ENCODE measurements around the gene S1PR5. TPM values are rescaled to one million over a fixed set of nuclear protein-coding genes. Genes with fewer than 3 reads are reported as not detected.

The S1PR5 gene
- total and polyA plus RNA-seq, 2 of the 8 experiments (the other 6 are each of a cell fraction or from before 2014, with no cell fraction given) = 2.4 to 8.6 TPM

- H3K9ac ChIP-seq (replicated peaks in 1 of 4; ENCODE audit: extremely low read depth in 1 of 4, low read depth in 3 of 4, low read length in 3 of 4) = no peak overlapping the region
- no peaks in the 10 kb centered on the region for H3K9me3 ChIP-seq (ENCODE audit: insufficient read depth in 2 of 2, low read depth in 1 of 2, low read length in 1 of 2)
- no peaks in the 10 kb centered on the region for H3K79me1 ChIP-seq (ENCODE audit: low read depth, low read length)
- H3K23me2 ChIP-seq (ENCODE audit: low read depth, low read length) = no peaks in the 10 kb centered on the region; the same call in 1 of the 2 replicates
- H2BK20ac ChIP-seq (ENCODE audit: low read length) = no peak overlapping the region
- no peak overlapping the region for H2AK5ac ChIP-seq (ENCODE audit: low read depth, low read length)
- no peaks in the 10 kb centered on the region for H4K20me1 ChIP-seq (replicated peaks in 1 of 2; ENCODE audit: control insufficient read depth in 1 of 2, insufficient read depth in 2 of 2, low read length in 2 of 2)
- no peak for FAIRE-seq
- TF ChIP-seq TEAD4 (IDR thresholded peaks at IDR 0.05; ENCODE audit: low read depth, low read length) (no peak), BCL11A (IDR thresholded peaks at IDR 0.05; ENCODE audit: low read depth in 2 of 2, low read length in 2 of 2) (no peak), EZH2 (IDR thresholded peaks at IDR 0.05; ENCODE audit: low read depth, low read length, severe bottlenecking) (no peak), GABPA (IDR thresholded peaks at IDR 0.05; ENCODE audit: borderline replicate concordance, insufficient read depth, low read length) (no peak)
- no peak overlapping the region for H3K4me2 ChIP-seq (ENCODE audit: insufficient read depth in 1 of 2, low read depth in 2 of 2, low read length in 2 of 2)
- H3K18ac ChIP-seq (ENCODE audit: extremely low read depth, low read length) = no peak overlapping the region
- no peak overlapping the region for H2BK120ac ChIP-seq (replicated peaks; ENCODE audit: low read depth, low read length)
- H3K23ac ChIP-seq (ENCODE audit: insufficient read length) = no peak overlapping the region
- H2AFZ ChIP-seq (ENCODE audit: low read length) = no peak overlapping the region
- H2BK15ac ChIP-seq (ENCODE audit: low read length) = no peak overlapping the region
- H3K79me2 ChIP-seq (ENCODE audit: control insufficient read depth in 1 of 2, insufficient read depth in 2 of 2, low read length in 2 of 2) = no peaks in the 10 kb centered on the region
- no peak overlapping the region for H3K56ac ChIP-seq (replicated peaks; ENCODE audit: insufficient read length, low read depth, low read length)
- no peak overlapping the region for H2BK5ac ChIP-seq (ENCODE audit: low read depth, low read length)
- H3K4me1 ChIP-seq (replicated peaks in 1 of 4; ENCODE audit: control insufficient read depth in 3 of 4, insufficient read depth in 4 of 4, low read length in 3 of 4) = peaks cover 0 to 4% (median 0%) of the 10 kb centered on the region in 4 experiments; a peak in 2 of 7 replicates
- no peak overlapping the region for H3K4ac ChIP-seq (replicated peaks; ENCODE audit: insufficient read length, low read depth, low read length)
- no peak overlapping the region for H4K5ac ChIP-seq (ENCODE audit: insufficient read length, low read depth, low read length)
- 84% methylated on average over 6 of the region's 6 CpGs; no CpG with 5 or more reads in 1 of the 2 experiments for WGBS, 2 experiments (ENCODE audit: extremely low coverage in 1 of 2, insufficient coverage in 1 of 2, insufficient read length in 1 of 2, insufficient replicate concordance in 2 of 2, low coverage in 1 of 2, low lambda C conversion rate in 2 of 2, missing lambda C conversion rate in 1 of 2)
- no peak overlapping the region for H4K8ac ChIP-seq (ENCODE audit: extremely low read depth, insufficient read depth, low read length)
- no peak overlapping the region for H3K4me3 ChIP-seq (ENCODE audit: extremely low read depth in 1 of 4, insufficient read depth in 2 of 4, low read depth in 3 of 4, low read length in 4 of 4)
- H3K36me3 ChIP-seq (ENCODE audit: control insufficient read depth in 2 of 4, insufficient read depth in 4 of 4, low read length in 3 of 4) = no peaks in the 10 kb centered on the region
- no peak overlapping the region for H4K91ac ChIP-seq (replicated peaks; ENCODE audit: insufficient read length, low read length)
- peaks cover 6 to 10% (median 9%) of the 10 kb centered on the region in 4 experiments for H3K27me3 ChIP-seq (replicated peaks in 1 of 4; ENCODE audit: control insufficient read depth in 3 of 4, extremely low read depth in 1 of 4, insufficient read depth in 3 of 4, low read length in 3 of 4)
- DNase-seq (ENCODE audit: low read depth in 1 of 2, low spot score in 2 of 2) = no peak
- no peak overlapping the region for H2BK12ac ChIP-seq (ENCODE audit: low read depth, low read length)
- ChIA-PET CTCF (ENCODE audit: partially characterized antibody) (interaction anchor here (1.2 to 5.1 kb wide), 6 partner anchors 9 to 107 kb away, joined by 3 to 29 read pairs (median 6); no protein-coding TSS in a partner anchor), POLR2A (ENCODE audit: partially characterized antibody) (interaction anchor here (1.0 kb wide), 1 partner anchor 71 kb away, joined by 5 read pairs; no protein-coding TSS in a partner anchor)
- no peak overlapping the region for H3K14ac ChIP-seq (ENCODE audit: insufficient read length)
- no peak overlapping the region for H3K27ac ChIP-seq (ENCODE audit: low read depth, low read length)
Observed at GRCh38 chr19:10474962-10475451, 42.2 kb downstream of the S1PR5 start.

All from H1 (cell line).